AG10803 (cell line): ENCODE results near the gene IL20.

Experiments
- DNase-seq: peaks from one replicate; pipeline ENCODE4 v3.0.0; 2010; ENCODE audit warnings: low read depth
- H3K4me3 ChIP-seq: 2 replicates; pipeline ENCODE4 v1.5.1; 2011; ENCODE audit warnings: mild to moderate bottlenecking, low read length, control low read depth
- TF ChIP-seq, protein P1 (sequence below): conservative IDR thresholded peaks from 2 replicates; pipeline ENCODE4 v1.5.1; 2011; ENCODE audit warnings: mild to moderate bottlenecking, low read length, control low read depth, inconsistent platforms

IL20 gene

GRCh38 chr1:206867239-206867638 lies 1.8 kb downstream of the IL20 start:
- no peak for DNase-seq

DNA sequence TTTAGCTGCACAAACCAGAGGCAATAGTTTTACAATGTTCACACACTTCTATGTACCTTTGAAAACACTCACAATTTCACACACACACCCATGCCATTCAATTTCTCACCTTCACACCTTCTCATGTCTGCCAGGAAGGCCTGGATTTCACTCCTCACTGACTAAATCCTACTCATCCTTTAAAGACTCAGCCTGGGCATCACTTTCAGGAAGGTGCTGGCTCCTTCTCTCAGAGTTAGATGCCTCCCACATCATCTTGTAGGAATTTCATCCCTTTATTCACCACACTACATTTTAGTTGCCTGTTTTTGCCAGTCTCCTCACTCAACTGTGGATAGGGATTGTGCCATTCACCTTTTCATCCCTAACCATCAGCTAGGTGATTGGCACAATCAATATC lies 2.3 kb downstream of the IL20 start:
- no peak overlapping the region for H3K4me3 ChIP-seq
- peak; percentile 23 for DNase-seq
- TF ChIP-seq, protein P1, sequence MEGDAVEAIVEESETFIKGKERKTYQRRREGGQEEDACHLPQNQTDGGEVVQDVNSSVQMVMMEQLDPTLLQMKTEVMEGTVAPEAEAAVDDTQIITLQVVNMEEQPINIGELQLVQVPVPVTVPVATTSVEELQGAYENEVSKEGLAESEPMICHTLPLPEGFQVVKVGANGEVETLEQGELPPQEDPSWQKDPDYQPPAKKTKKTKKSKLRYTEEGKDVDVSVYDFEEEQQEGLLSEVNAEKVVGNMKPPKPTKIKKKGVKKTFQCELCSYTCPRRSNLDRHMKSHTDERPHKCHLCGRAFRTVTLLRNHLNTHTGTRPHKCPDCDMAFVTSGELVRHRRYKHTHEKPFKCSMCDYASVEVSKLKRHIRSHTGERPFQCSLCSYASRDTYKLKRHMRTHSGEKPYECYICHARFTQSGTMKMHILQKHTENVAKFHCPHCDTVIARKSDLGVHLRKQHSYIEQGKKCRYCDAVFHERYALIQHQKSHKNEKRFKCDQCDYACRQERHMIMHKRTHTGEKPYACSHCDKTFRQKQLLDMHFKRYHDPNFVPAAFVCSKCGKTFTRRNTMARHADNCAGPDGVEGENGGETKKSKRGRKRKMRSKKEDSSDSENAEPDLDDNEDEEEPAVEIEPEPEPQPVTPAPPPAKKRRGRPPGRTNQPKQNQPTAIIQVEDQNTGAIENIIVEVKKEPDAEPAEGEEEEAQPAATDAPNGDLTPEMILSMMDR = no peak

More at GRCh38 chr1:206867239-206867638, 1.8 kb downstream of the IL20 start:
- TF ChIP-seq, protein P1 = no peak
- H3K4me3 ChIP-seq = no peak overlapping the region

- DNase-seq = no peak
- TF ChIP-seq, protein P1 = no peak
These were observed 2.8 kb downstream of the IL20 start for GRCh38 chr1:206868264-206868663.

DNA sequence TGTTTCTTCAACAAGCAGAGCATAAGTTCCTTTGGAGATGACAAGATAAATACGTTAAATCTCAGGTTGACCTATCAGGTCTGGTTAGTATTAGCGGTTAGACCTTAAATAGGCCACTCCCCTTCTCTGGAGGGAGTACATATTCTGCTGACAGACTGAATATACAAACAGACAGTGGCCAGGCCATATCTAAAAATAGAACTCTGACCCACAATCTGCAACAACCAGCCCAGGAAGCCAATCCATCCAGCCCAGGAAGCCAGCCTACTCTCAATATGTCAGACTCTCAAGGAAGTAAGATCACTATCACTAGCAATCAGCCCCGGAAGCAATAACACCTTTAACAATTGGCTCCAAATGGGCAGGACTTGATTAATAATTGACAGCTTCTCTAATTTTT lies 6.7 kb downstream of the IL20 start:
- TF ChIP-seq, protein P1 = no peak
- no peak for DNase-seq
- H3K4me3 ChIP-seq = no peak overlapping the region

More at GRCh38 chr1:206868264-206868663, 2.8 kb downstream of the IL20 start:
- H3K4me3 ChIP-seq = no peak overlapping the region

GRCh38 chr1:206873603-206874188 lies 8.3 kb downstream of the IL20 start:
- TF ChIP-seq, protein P1 = no peak

GRCh38 chr1:206875752-206876377 lies 10.4 kb downstream of the IL20 start:
- TF ChIP-seq, protein P1 = no peak
- no peak for DNase-seq
- no peak overlapping the region for H3K4me3 ChIP-seq

More at GRCh38 chr1:206873603-206874188, 8.3 kb downstream of the IL20 start:
- no peak overlapping the region for H3K4me3 ChIP-seq
- DNase-seq = no peak

DNA sequence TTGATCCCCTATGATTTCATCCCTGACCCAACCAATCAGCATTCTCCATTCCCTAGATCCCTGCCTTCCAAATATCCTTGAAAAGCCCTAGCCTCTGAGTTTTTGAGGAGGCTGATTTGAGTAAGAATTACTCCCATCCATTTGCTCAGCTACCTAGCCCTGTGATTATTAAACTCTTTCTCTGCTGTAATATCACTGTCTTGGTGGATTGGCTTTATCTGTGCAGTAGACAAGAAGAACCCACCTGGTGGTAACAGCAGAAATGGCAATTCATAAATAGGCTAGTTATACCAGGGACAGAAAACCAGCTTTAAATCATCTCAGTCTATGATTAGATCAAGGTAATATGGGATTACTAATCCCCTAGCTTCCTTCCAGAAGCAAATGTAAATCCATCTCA lies 13.0 kb downstream of the IL20 start:
- TF ChIP-seq, protein P1 = no peak
- DNase-seq = no peak
- no peak overlapping the region for H3K4me3 ChIP-seq
